SK-N-SH (cell line): Measurements from ENCODE around the gene SORD.

Experiments used
- EZH2phosphoT487 ChIP-seq: fragments of 200-600 bp; sonication (generic); IDR thresholded peaks from 2 replicates; pipeline ENCODE4 v1.6.1; 2017; ENCODE audit warnings: low read depth, mixed run types, mild to moderate bottlenecking, antibody characterized with exemption, moderate library complexity, borderline replicate concordance
- REST ChIP-seq: IDR thresholded peaks from 2 replicates; pipeline ENCODE4 v1.6.1; 2012; ENCODE audit warnings: mild to moderate bottlenecking, low read depth, low read length, moderate library complexity
- TF ChIP-seq, protein P1 (sequence below): fragments of 200-600 bp; sonication (generic); IDR thresholded peaks from 2 replicates; pipeline ENCODE4 v1.6.1; 2017; ENCODE audit warnings: antibody characterized with exemption, mild to moderate bottlenecking, moderate library complexity

DNA sequence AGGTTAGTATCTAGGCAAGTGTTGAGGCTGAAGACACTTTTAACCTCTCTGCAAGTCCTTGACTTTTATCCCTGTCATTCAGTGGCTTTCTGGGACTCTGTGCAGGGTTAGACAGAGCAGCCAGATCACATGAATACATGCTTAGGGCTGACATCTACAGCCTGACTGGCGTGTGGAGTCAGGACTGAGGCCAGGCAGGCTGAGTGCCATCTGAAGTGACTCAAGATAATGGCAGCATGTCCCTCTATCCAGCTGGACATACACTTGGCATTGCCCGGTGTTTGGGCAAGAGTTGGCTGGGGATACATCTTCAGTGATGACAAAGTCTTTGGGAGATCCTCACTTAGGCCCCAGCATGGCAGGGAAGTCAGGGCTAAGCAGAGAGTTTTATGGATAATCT is 68.6 kb downstream of the SORD start:
- TF ChIP-seq, protein P1, sequence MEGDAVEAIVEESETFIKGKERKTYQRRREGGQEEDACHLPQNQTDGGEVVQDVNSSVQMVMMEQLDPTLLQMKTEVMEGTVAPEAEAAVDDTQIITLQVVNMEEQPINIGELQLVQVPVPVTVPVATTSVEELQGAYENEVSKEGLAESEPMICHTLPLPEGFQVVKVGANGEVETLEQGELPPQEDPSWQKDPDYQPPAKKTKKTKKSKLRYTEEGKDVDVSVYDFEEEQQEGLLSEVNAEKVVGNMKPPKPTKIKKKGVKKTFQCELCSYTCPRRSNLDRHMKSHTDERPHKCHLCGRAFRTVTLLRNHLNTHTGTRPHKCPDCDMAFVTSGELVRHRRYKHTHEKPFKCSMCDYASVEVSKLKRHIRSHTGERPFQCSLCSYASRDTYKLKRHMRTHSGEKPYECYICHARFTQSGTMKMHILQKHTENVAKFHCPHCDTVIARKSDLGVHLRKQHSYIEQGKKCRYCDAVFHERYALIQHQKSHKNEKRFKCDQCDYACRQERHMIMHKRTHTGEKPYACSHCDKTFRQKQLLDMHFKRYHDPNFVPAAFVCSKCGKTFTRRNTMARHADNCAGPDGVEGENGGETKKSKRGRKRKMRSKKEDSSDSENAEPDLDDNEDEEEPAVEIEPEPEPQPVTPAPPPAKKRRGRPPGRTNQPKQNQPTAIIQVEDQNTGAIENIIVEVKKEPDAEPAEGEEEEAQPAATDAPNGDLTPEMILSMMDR = no peak
- TF ChIP-seq REST (no peak), EZH2phosphoT487 (no peak)
